Hypothalamus (tissue), 51 donors: ENCODE results near the gene ARHGEF28.

Experiments used
- DNase-seq, 51 donors: peaks; one replicate each; lab custom pipeline; 2025; lab: John Stamatoyannopoulos, UW

The ARHGEF28 gene

DNA sequence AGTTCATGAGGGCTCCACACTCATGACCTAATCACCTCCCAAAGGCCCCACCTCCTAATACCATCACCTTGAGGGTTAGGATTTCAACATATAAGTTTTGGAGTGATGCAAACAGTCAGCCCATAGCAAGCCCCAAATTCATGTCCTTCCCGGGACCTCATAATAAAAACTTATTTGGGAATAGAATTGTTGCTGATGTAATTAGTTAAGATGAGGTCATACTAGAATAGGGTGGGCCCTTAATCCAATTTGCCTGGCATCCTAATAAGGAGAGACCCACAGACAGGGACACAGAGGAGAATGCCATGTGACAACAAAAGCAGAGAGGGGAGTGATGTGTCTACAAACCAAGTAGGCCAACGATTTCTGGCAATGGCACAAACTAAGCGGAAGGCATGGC lies 347.1 kb downstream of the ARHGEF28 start:
- no peak for DNase-seq

GRCh38 chr5:73974871-73975360 lies 348.9 kb downstream of the ARHGEF28 start:
- DNase-seq, result no peak

DNA sequence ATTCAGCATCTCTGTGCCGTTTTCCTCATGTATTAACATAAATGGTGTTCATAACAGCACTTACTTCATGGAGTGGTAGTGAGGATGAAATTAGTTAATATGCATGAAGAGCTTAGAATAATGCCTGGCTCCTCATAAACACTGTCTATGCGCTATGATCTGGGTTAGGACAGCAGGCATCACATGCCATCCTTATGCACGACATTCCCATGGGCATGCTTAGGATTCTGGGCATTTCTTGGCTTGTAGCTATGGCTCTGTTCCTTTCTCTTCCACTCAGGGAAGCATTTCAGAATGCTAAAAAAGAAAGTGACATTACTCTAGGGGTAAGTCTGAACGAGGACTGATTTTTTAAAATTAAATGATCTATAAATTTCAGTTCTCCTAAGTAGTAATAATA lies 349.8 kb downstream of the ARHGEF28 start:
- no peak for DNase-seq

- DNase-seq, result no peak
These were observed 351.1 kb downstream of the ARHGEF28 start for GRCh38 chr5:73977146-73977545.

- no peak for DNase-seq
These were observed 353.3 kb downstream of the ARHGEF28 start for GRCh38 chr5:73979321-73979720.

DNA sequence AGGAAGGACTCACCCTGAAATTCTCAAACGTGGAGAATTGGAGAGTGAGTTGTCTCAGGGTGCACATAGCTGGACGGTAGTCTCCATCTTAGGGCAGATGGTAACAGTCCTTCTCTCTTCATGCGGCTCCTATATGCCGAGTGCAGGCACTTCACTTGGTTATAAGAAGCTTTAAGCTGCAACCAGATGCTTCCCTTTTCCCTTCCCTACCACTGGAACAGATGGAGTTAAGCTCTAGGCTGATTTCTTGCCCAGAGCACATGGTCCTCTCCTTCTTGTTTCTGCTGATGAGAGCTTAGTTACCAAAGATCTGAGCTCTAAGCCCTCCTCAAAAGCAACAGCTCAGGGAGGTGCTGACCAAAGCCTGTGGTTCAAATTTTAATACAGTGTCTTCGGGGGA lies 355.7 kb downstream of the ARHGEF28 start:
- no peak for DNase-seq

DNA sequence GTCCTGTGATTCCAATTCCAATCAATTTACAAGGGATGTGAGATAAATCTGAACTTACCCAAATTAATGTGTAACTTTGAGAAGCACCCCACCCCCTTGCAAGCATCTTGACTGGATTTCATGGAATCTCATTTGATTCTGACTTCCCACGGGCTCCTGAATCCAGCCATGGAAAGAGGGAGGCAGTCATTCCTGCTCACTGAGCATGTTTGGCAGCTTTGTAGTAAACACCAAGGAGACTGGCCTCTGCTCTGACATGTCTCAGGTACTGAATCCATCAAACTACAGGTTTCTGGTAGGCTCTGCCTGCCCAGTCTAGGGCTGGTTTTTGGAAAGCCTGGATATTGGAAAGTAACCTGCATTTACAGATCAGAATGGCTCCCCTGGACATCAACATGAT lies 357.6 kb downstream of the ARHGEF28 start:
- no peak for DNase-seq

GRCh38 chr5:73985145-73985544 lies 359.1 kb downstream of the ARHGEF28 start:
- DNase-seq, result no peak

DNA sequence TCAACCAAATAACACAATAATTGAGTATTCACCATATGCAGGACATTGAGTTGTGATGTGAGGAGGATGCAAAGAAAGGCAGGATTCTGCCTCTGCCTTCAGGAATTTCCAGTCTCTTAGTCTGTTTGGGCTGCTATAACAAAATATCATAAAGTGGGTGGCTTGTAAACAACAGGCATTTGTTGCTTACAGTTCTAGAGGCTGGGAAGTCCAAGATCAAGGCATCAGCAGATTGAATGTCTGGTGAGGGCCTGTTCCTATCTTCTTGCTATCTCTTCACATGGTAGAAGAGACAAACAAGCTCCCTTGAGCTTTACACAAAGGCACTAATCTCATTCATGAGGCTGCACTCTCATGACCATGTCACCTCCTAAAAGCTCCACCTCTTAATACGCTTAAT lies 360.7 kb downstream of the ARHGEF28 start:
- DNase-seq, result no peak

DNA sequence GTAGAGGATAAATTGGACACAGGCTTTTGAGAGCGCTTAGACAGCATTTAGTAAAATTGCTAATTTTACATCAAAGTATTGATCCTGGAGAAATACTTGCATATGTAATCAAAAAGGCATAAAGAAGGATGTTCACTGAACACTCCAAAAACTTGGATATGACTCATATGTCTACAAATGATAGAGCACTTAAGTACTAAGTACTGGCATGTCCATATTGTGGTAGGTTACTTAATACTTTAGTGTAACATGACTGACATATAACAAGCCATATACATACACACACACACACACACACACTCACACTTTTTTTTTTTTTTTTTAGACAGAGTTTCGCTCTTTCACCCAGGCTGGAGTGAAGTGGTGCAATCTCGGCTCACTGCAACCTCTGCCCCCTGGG lies 361.9 kb downstream of the ARHGEF28 start:
- DNase-seq, result no peak

DNA sequence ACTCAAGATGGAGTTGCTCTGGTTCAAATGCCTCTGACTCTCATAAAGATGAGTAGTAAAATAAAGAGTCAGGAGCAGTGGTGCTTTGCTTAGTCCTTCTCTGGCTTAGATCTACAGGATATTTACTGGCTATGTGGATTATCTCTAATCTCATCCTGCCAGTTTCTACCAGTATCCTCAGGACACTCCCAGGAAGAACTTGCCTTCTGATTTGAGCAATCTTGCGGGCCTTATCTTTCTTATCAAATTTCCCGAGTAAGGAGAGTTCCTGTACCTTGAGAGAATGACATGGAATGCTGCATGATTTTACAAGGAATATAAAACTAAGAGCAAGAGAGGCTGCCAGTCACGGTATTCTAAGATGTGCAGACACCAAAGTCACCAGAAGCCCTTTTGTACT lies 364.0 kb downstream of the ARHGEF28 start:
- DNase-seq, result no peak
